Transverse colon (tissue), 4 donors: ENCODE data around the gene PLCD4. TPM values are rescaled to one million over a fixed set of nuclear protein-coding genes. Genes with fewer than 3 reads are reported as not detected.

Experiments
- DNase-seq: peaks from one replicate; pipeline ENCODE4 v3.0.0-alpha.2; 2019
- H3K27ac ChIP-seq, 4 donors: fragments of 200-600 bp; sonication (generic); 2 replicates each; pipeline ENCODE4 v1.5.1; 2016 to 2018; ENCODE audit warnings: inconsistent platforms in 4 of 4
- H3K27me3 ChIP-seq: fragments of 200-600 bp; sonication (generic); 2 replicates; pipeline ENCODE4 v1.5.1; 2017; ENCODE audit warnings: inconsistent platforms
- H3K36me3 ChIP-seq, 4 donors: fragments of 200-600 bp; sonication (generic); 2 replicates each; pipeline ENCODE4 v1.5.1; 2017 to 2019; ENCODE audit warnings: inconsistent platforms in 4 of 4
- H3K4me1 ChIP-seq, 4 donors: fragments of 200-600 bp; sonication (generic); 2 replicates each; pipeline ENCODE4 v1.5.1; 2017 to 2020; ENCODE audit warnings: inconsistent platforms in 4 of 4
- H3K4me3 ChIP-seq, 4 donors: fragments of 200-600 bp; sonication (generic); 1 replicate in 1 of 4; 2 replicates in 3 of 4; pipeline versions ENCODE4 v1.5.1 to v1.6.1; 2017 to 2019; ENCODE audit warnings: inconsistent platforms in 4 of 4
- H3K9me3 ChIP-seq, 2 donors: fragments of 200-600 bp; sonication (generic); 2 replicates each; pipeline ENCODE4 v1.5.1; 2017 to 2019; ENCODE audit warnings: inconsistent platforms in 2 of 2
- EP300 ChIP-seq: sonication (generic); formaldehyde crosslinking; IDR thresholded peaks from one replicate; pipeline ENCODE4 v1.6.1; 2017; ENCODE audit warnings: antibody characterized with exemption, low read depth
- POLR2A ChIP-seq: fragments of 450-650 bp; IDR thresholded peaks from one replicate; pipeline ENCODE4 v1.6.1; 2016; ENCODE audit warnings: antibody characterized with exemption, mild to moderate bottlenecking, moderate library complexity
- POLR2AphosphoS5 ChIP-seq, 3 donors: sonication (generic); formaldehyde crosslinking; IDR thresholded peaks; one replicate each; pipeline ENCODE4 v1.6.1; 2016; ENCODE audit warnings: antibody characterized with exemption in 3 of 3
- WGBS, 2 donors: methylation state at CpG; one replicate each; pipeline ENCODE4 v1.1.5; 2018; ENCODE audit warnings: low coverage in 1 of 2; 5-methylcytosine and 5-hydroxymethylcytosine counted together
- in situ Hi-C, 4 donors: fragments of 200-750 bp; cut with MboI; loops; one replicate each; pipeline versions ENCODE4 v1.15.0 to v1.15.1; 2017; ENCODE audit warnings: low sequenced_read_pairs in 3 of 4, low pct_ligation_motif_present in 1 of 4, low pct_unique_long_range_greater_than_20kb in 1 of 4
- intact Hi-C: fragments of 100-400 bp; cut with DNase I; formaldehyde crosslinking; loops from one replicate; pipeline ENCODE4 v1.15.1; 2023; ENCODE audit warnings: low total_unique reads
- total RNA-seq, 4 donors: library from RNA; depleted of rRNA; stranded (reverse); fragments of >200 nt; gene quantifications; one replicate each; pipeline ENCODE4 v1.1.0, GENCODE V29; 2016
- TF ChIP-seq, protein P1 (sequence below), 5 experiments: fragments of 200-600 bp in 3 of 5; fragments of 450-650 bp in 2 of 5; sonication (generic) in 3 of 5; IDR thresholded peaks; 1 replicate in 2 of 5; 2 replicates in 3 of 5; pipeline ENCODE4 v1.5.1; 2016 to 2017; ENCODE audit warnings: antibody characterized with exemption in 5 of 5, inconsistent platforms in 3 of 5, mild to moderate bottlenecking in 2 of 5, moderate library complexity in 1 of 5

The PLCD4 gene
- total RNA-seq, 4 donors from 2014 or later, result 0.20 to 8.2 (median 4.7) TPM

DNA sequence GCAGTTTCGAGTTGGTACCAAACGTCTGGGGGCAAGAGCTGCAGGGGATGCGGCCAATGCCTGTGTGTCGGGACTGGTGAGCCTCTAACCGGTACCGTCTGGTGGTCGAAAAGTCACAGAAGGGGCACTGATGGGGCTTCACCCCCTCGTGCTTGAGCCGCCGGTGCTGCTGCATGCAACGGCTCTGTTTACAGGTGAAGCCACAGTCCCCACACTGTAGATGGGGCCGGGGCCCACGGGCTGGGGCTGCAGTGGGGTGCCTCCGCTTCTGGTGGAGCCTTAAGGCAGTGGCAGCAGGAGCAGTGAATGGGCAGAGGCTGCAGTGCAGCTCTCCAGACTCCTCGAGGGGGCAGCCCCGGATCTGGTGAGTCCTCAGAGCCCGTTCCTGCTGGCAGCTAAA, 35.1 kb downstream of the PLCD4 start:
- H3K36me3 ChIP-seq, result peaks cover 0 to 55% (median 30%) of the 10 kb centered on the region in 4 donors
- TF ChIP-seq POLR2AphosphoS5 (IDR thresholded peaks at IDR 0.05) (no peak), POLR2A (no peak), EP300 (no peak)
- TF ChIP-seq, protein P1, sequence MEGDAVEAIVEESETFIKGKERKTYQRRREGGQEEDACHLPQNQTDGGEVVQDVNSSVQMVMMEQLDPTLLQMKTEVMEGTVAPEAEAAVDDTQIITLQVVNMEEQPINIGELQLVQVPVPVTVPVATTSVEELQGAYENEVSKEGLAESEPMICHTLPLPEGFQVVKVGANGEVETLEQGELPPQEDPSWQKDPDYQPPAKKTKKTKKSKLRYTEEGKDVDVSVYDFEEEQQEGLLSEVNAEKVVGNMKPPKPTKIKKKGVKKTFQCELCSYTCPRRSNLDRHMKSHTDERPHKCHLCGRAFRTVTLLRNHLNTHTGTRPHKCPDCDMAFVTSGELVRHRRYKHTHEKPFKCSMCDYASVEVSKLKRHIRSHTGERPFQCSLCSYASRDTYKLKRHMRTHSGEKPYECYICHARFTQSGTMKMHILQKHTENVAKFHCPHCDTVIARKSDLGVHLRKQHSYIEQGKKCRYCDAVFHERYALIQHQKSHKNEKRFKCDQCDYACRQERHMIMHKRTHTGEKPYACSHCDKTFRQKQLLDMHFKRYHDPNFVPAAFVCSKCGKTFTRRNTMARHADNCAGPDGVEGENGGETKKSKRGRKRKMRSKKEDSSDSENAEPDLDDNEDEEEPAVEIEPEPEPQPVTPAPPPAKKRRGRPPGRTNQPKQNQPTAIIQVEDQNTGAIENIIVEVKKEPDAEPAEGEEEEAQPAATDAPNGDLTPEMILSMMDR (IDR thresholded peaks at IDR 0.05), result no peak
- in situ Hi-C loops, result no loop called here

GRCh38 chr2:218643751-218644310, 36.1 kb downstream of the PLCD4 start:
- TF ChIP-seq EP300 (no peak), POLR2A (no peak), POLR2AphosphoS5 (IDR thresholded peaks at IDR 0.05) (no peak)
- TF ChIP-seq, protein P1 (IDR thresholded peaks at IDR 0.05), result no peak
- no peaks in the 10 kb centered on the region for H3K9me3 ChIP-seq
- no peaks in the 10 kb centered on the region for H3K4me1 ChIP-seq
- in situ Hi-C loops (no loop called here), intact Hi-C loops (no loop called here)
- no peaks in the 10 kb centered on the region for H3K27me3 ChIP-seq
- peaks cover 0 to 49% (median 27%) of the 10 kb centered on the region in 4 donors for H3K36me3 ChIP-seq
- H3K27ac ChIP-seq, result no peak overlapping the region
- DNase-seq, result no peak
- WGBS, 2 donors, result 90% methylated on average over 10 of the region's 10 CpGs; no CpG with 5 or more reads in 1 of the 2 donors
- H3K4me3 ChIP-seq, result no peak overlapping the region

More for the DNA sequence above, 35.1 kb downstream of the PLCD4 start:
- Histone ChIP-seq H3K4me1 (no peaks in the 10 kb centered on the region), H3K27me3 (no peaks in the 10 kb centered on the region), H3K4me3 (no peak overlapping the region), H3K9me3 (no peaks in the 10 kb centered on the region), H3K27ac (no peak overlapping the region)
- no peak for DNase-seq
- WGBS, 2 donors, result 92% methylated on average over 17 of the region's 17 CpGs; no CpG with 5 or more reads in 1 of the 2 donors
- intact Hi-C loops, result no loop called here

GRCh38 chr2:218644721-218645120, 37.0 kb downstream of the PLCD4 start:
- Histone ChIP-seq H3K36me3 (peaks cover 0 to 53% (median 25%) of the 10 kb centered on the region in 4 donors), H3K4me1 (no peaks in the 10 kb centered on the region), H3K27me3 (no peaks in the 10 kb centered on the region), H3K9me3 (no peaks in the 10 kb centered on the region), H3K27ac (no peak overlapping the region), H3K4me3 (no peak overlapping the region)
- 93% methylated on average over 10 of the region's 11 CpGs; no CpG with 5 or more reads in 1 of the 2 donors for WGBS, 2 donors
- DNase-seq, result no peak
- intact Hi-C loops (no loop called here), in situ Hi-C loops (no loop called here)
- TF ChIP-seq, protein P1 (IDR thresholded peaks at IDR 0.05), result no peak
- TF ChIP-seq POLR2AphosphoS5 (IDR thresholded peaks at IDR 0.05) (no peak), POLR2A (no peak), EP300 (no peak)

GRCh38 chr2:218645126-218645525, 37.4 kb downstream of the PLCD4 start:
- Histone ChIP-seq H3K27ac (no peak overlapping the region), H3K4me1 (no peaks in the 10 kb centered on the region), H3K9me3 (no peaks in the 10 kb centered on the region), H3K4me3 (no peak overlapping the region), H3K36me3 (peaks cover 0 to 55% (median 27%) of the 10 kb centered on the region in 4 donors), H3K27me3 (no peaks in the 10 kb centered on the region)
- in situ Hi-C loops, result no loop called here
- no peak for DNase-seq
- TF ChIP-seq, protein P1 (IDR thresholded peaks at IDR 0.05), result no peak
- no peak for TF ChIP-seq POLR2A
- no peak for TF ChIP-seq EP300
- TF ChIP-seq POLR2AphosphoS5 (IDR thresholded peaks at IDR 0.05), result no peak
- 83 to 95% methylated on average over 1 of the region's 1 CpG for WGBS, 2 donors
- intact Hi-C loops, result no loop called here
